NT2/D1 (cell line): Measurements from ENCODE around the gene WNK2.

ENCODE experiments used
- DNase-seq: peaks from one replicate; pipeline ENCODE4 v3.0.0-alpha.2; 2011; ENCODE audit warnings: low read depth, low spot score
- H3K27me3 ChIP-seq: 2 replicates; pipeline ENCODE4 v1.6.0; 2011; ENCODE audit warnings: mild to moderate bottlenecking; ENCODE audit not compliant: insufficient read length, insufficient read depth
- H3K36me3 ChIP-seq: 2 replicates; pipeline ENCODE4 v1.6.1; 2011; ENCODE audit warnings: mild to moderate bottlenecking, low read length, mixed read lengths; ENCODE audit not compliant: insufficient read depth, insufficient read length
- H3K4me1 ChIP-seq: 2 replicates; pipeline ENCODE4 v1.5.1; 2011; ENCODE audit not compliant: insufficient read depth, insufficient read length
- H3K4me3 ChIP-seq: 2 replicates; pipeline ENCODE4 v1.5.1; 2011; ENCODE audit warnings: low read depth; ENCODE audit not compliant: insufficient read length
- H3K9ac ChIP-seq: 2 replicates; pipeline ENCODE4 v1.6.0; 2011; ENCODE audit warnings: low read depth; ENCODE audit not compliant: insufficient read length
- H3K9me3 ChIP-seq: 2 replicates; pipeline ENCODE4 v1.5.1; 2011; ENCODE audit warnings: mild to moderate bottlenecking, low read length; ENCODE audit not compliant: insufficient read depth
- SUZ12 ChIP-seq: IDR thresholded peaks from 2 replicates; pipeline ENCODE4 v1.6.1; 2011; ENCODE audit not compliant: insufficient read length, insufficient read depth; ENCODE audit errors: extremely low read depth
- YY1 ChIP-seq: IDR thresholded peaks from 2 replicates; pipeline ENCODE4 v1.6.1; 2011; ENCODE audit not compliant: insufficient read length, insufficient read depth
- ZNF274 ChIP-seq: IDR thresholded peaks from 2 replicates; pipeline ENCODE4 v1.6.1; 2011; ENCODE audit warnings: mild to moderate bottlenecking, low read depth, low read length

WNK2 gene

GRCh38 chr9:93188426-93189368 lies 4.8 kb downstream of the WNK2 start:
- peaks cover 28% of the 10 kb centered on the region for H3K4me1 ChIP-seq
- no peaks in the 10 kb centered on the region for H3K9me3 ChIP-seq
- no peak for DNase-seq
- peak overlapping the region; percentile 16 for H3K9ac ChIP-seq
- no peak overlapping the region for H3K4me3 ChIP-seq
- H3K36me3 ChIP-seq: peaks cover 6% of the 10 kb centered on the region
- H3K27me3 ChIP-seq: peaks cover 15% of the 10 kb centered on the region
- TF ChIP-seq YY1 (no peak), SUZ12 (no peak), ZNF274 (no peak)

GRCh38 chr9:93189369-93190132 lies 5.6 kb downstream of the WNK2 start:
- TF ChIP-seq SUZ12 (no peak), ZNF274 (no peak), YY1 (no peak)
- Histone ChIP-seq H3K36me3 (peaks cover 6% of the 10 kb centered on the region), H3K4me3 (no peak overlapping the region), H3K4me1 (peaks cover 28% of the 10 kb centered on the region), H3K27me3 (peaks cover 11% of the 10 kb centered on the region), H3K9me3 (no peaks in the 10 kb centered on the region), H3K9ac (no peak overlapping the region)
- DNase-seq: no peak

- H3K9ac ChIP-seq: no peak overlapping the region
These were observed 6.2 kb downstream of the WNK2 start for GRCh38 chr9:93190133-93190525.

GRCh38 chr9:93190656-93191353 lies 6.9 kb downstream of the WNK2 start:
- H3K36me3 ChIP-seq: peaks cover 2% of the 10 kb centered on the region
- H3K9me3 ChIP-seq: no peaks in the 10 kb centered on the region
- no peak overlapping the region for H3K9ac ChIP-seq
- no peak overlapping the region for H3K4me3 ChIP-seq
- DNase-seq: no peak
- TF ChIP-seq ZNF274 (no peak), SUZ12 (no peak), YY1 (no peak)
- peaks cover 25% of the 10 kb centered on the region for H3K4me1 ChIP-seq
- H3K27me3 ChIP-seq: peaks cover under 1% of the 10 kb centered on the region

More at GRCh38 chr9:93190133-93190525, 6.2 kb downstream of the WNK2 start:
- peaks cover 28% of the 10 kb centered on the region for H3K4me1 ChIP-seq
- H3K9me3 ChIP-seq: no peaks in the 10 kb centered on the region
- no peak for DNase-seq
- H3K27me3 ChIP-seq: peaks cover 7% of the 10 kb centered on the region
- H3K36me3 ChIP-seq: peaks cover 6% of the 10 kb centered on the region
- H3K4me3 ChIP-seq: no peak overlapping the region
- TF ChIP-seq SUZ12 (no peak), ZNF274 (no peak), YY1 (no peak)

GRCh38 chr9:93191354-93191660 lies 7.4 kb downstream of the WNK2 start:
- peaks cover 23% of the 10 kb centered on the region for H3K4me1 ChIP-seq
- TF ChIP-seq ZNF274 (no peak), YY1 (no peak), SUZ12 (no peak)
- no peak overlapping the region for H3K4me3 ChIP-seq
- H3K9me3 ChIP-seq: no peaks in the 10 kb centered on the region
- no peak for DNase-seq
- no peak overlapping the region for H3K9ac ChIP-seq
- H3K36me3 ChIP-seq: peaks cover 2% of the 10 kb centered on the region
- H3K27me3 ChIP-seq: no peaks in the 10 kb centered on the region

- Histone ChIP-seq H3K9me3 (no peaks in the 10 kb centered on the region), H3K4me1 (peaks cover 28% of the 10 kb centered on the region), H3K9ac (no peak overlapping the region), H3K36me3 (peaks cover 2% of the 10 kb centered on the region), H3K4me3 (no peak overlapping the region), H3K27me3 (no peaks in the 10 kb centered on the region)
- no peak for DNase-seq
- no peak for TF ChIP-seq SUZ12
- TF ChIP-seq ZNF274: no peak
- TF ChIP-seq YY1: no peak
These were observed 8.9 kb downstream of the WNK2 start for GRCh38 chr9:93192721-93193387.
